D341Med (cell line): ENCODE results near the gene USO1.
"Not testable (repeated sequence)": the region's sequence is repeated elsewhere in the genome, so short reads cannot be mapped to it uniquely, and the experiment has no call there.

Experiments used
- DNase-seq: peaks from one replicate; pipeline ENCODE4 v3.0.0; 2012; ENCODE audit warnings: low spot score

USO1 gene

GRCh38 chr4:75752637-75753036, 28.3 kb downstream of the USO1 start:
- DNase-seq = no peak

- no peak for DNase-seq
These were observed 44.7 kb downstream of the USO1 start for GRCh38 chr4:75769036-75769435.

- no peak for DNase-seq
These were observed 47.2 kb downstream of the USO1 start for GRCh38 chr4:75771607-75772006.

GRCh38 chr4:75777589-75777988, 53.2 kb downstream of the USO1 start:
- no peak for DNase-seq

GRCh38 chr4:75779105-75779757, 54.9 kb downstream of the USO1 start:
- DNase-seq = no peak

- DNase-seq = no peak
These were observed 56.9 kb downstream of the USO1 start for GRCh38 chr4:75781305-75781704.

GRCh38 chr4:75786526-75786925, 62.1 kb downstream of the USO1 start:
- DNase-seq = no peak

- no peak for DNase-seq
These were observed 62.6 kb downstream of the USO1 start for GRCh38 chr4:75786938-75787337.

GRCh38 chr4:75790024-75790423, 65.6 kb downstream of the USO1 start:
- no peak for DNase-seq

- no peak for DNase-seq
These were observed 76.6 kb downstream of the USO1 start for GRCh38 chr4:75800972-75801371.

- not testable (repeated sequence) for DNase-seq
These were observed 81.7 kb downstream of the USO1 start for GRCh38 chr4:75806035-75806434.

- no peak for DNase-seq
These were observed 93.5 kb downstream of the USO1 start for GRCh38 chr4:75817901-75818300.

GRCh38 chr4:75819121-75819520, 94.7 kb downstream of the USO1 start:
- no peak for DNase-seq

- DNase-seq = no peak
These were observed 95.8 kb downstream of the USO1 start for GRCh38 chr4:75820197-75820596.

- DNase-seq = no peak
These were observed 96.3 kb downstream of the USO1 start for GRCh38 chr4:75820676-75821075.

- no peak for DNase-seq
These were observed 96.8 kb downstream of the USO1 start for GRCh38 chr4:75821216-75821615.

- DNase-seq = no peak
These were observed 97.6 kb downstream of the USO1 start for GRCh38 chr4:75821966-75822365.

GRCh38 chr4:75822416-75822815, 98.0 kb downstream of the USO1 start:
- no peak for DNase-seq

GRCh38 chr4:75823812-75824211, 99.4 kb downstream of the USO1 start:
- DNase-seq = no peak

GRCh38 chr4:75830906-75831305, 106.5 kb downstream of the USO1 start:
- DNase-seq = no peak

- no peak for DNase-seq
These were observed 107.6 kb downstream of the USO1 start for GRCh38 chr4:75831856-75832405.

GRCh38 chr4:75834095-75834771, 109.9 kb downstream of the USO1 start:
- DNase-seq = no peak

GRCh38 chr4:75834772-75835154, 110.4 kb downstream of the USO1 start:
- no peak for DNase-seq
